K562 (cell line): ENCODE measurements around the gene TRPV6. TPM values are rescaled to one million over a fixed set of nuclear protein-coding genes. Genes with fewer than 3 reads are reported as not detected.
A peak's percentile ranks its signal among the peaks of the same experiment; 100 is the strongest.

Experiments used
- ARNT ChIP-seq, 2 experiments: fragments of 450-650 bp; IDR thresholded peaks; 2 replicates each; pipeline ENCODE4 v1.6.1; 2016; ENCODE audit warnings: mild to moderate bottlenecking in 1 of 2
- CLOCK ChIP-seq: fragments of 250-450 bp; sonication (Bioruptor Pico); IDR thresholded peaks from 2 replicates; pipeline ENCODE4 v1.4.0; 2020; ENCODE audit warnings: mild to moderate bottlenecking, moderate library complexity, borderline replicate concordance
- CTBP1 ChIP-seq: fragments of 450-650 bp; IDR thresholded peaks from 2 replicates; pipeline ENCODE4 v1.6.1; 2016; ENCODE audit warnings: borderline replicate concordance
- E2F8 ChIP-seq: fragments of 450-650 bp; IDR thresholded peaks from 2 replicates; pipeline ENCODE4 v1.7.1; 2018; ENCODE audit warnings: mild to moderate bottlenecking, low read depth; ENCODE audit not compliant: partially characterized antibody
- ETS1 ChIP-seq: conservative IDR thresholded peaks from 2 replicates; pipeline ENCODE4 v1.6.1; 2011; ENCODE audit warnings: low read depth, mild to moderate bottlenecking, low read length; ENCODE audit not compliant: control insufficient read depth
- HDAC2 ChIP-seq: fragments of 450-650 bp; IDR thresholded peaks from 2 replicates; pipeline ENCODE4 v1.6.1; 2016; ENCODE audit warnings: mild to moderate bottlenecking
- KAT7 ChIP-seq: sonication (generic); formaldehyde crosslinking; IDR thresholded peaks from 2 replicates; pipeline ENCODE4 v1.8.0; 2022; ENCODE audit warnings: missing genetic modification reagents, mild to moderate bottlenecking, borderline replicate concordance
- KLF6 ChIP-seq: fragments of 250-450 bp; sonication (Bioruptor Pico); IDR thresholded peaks from 2 replicates; pipeline ENCODE4 v1.4.0; 2020; ENCODE audit warnings: mild to moderate bottlenecking, moderate library complexity, borderline replicate concordance
- NRF1 ChIP-seq, 2 experiments: fragments of 450-650 bp; IDR thresholded peaks in 1 of 2; conservative IDR thresholded peaks in 1 of 2; 2 replicates each; pipeline ENCODE4 v1.6.1; 2014; ENCODE audit warnings: mild to moderate bottlenecking in 2 of 2
- SIN3A ChIP-seq, 2 experiments: fragments of 150-350 bp in 1 of 2; IDR thresholded peaks; 2 replicates each; pipeline ENCODE4 v1.6.1; 2011 to 2016; ENCODE audit warnings: borderline replicate concordance in 2 of 2, low read depth in 2 of 2, low read length in 2 of 2, mild to moderate bottlenecking in 2 of 2, moderate library complexity in 2 of 2; ENCODE audit not compliant: control insufficient read depth in 1 of 2
- UBTF ChIP-seq, 2 experiments: IDR thresholded peaks; 2 replicates each; pipeline ENCODE4 v1.6.1; 2012; ENCODE audit warnings: improper control_type of control experiment in 2 of 2, low read depth in 2 of 2, low read length in 2 of 2, borderline replicate concordance in 1 of 2
- ZNF253 ChIP-seq: fragments of 250-450 bp; sonication (Bioruptor Pico); conservative IDR thresholded peaks from 2 replicates; pipeline ENCODE4 v1.6.1; 2021; ENCODE audit warnings: mild to moderate bottlenecking
- polyA plus RNA-seq, 8 experiments: library from polyadenylated mRNA; depleted of rRNA in 4 of 8; stranded (reverse) in 5 of 8; unstranded in 3 of 8; fragments of >200 nt; fragmentation: Nextera tagmentation in 2 of 8; fragmentation: Illumina TruSeq in 1 of 8; extraction: Ambion mirVana in 2 of 8; extraction: Trizol in 1 of 8; gene quantifications; 2 replicates each; pipeline versions ENCODE4 v1.2.1 to v1.2.3, GENCODE V29; 2011 to 2014; ENCODE audit warnings: inconsistent platforms in 1 of 8, missing spikeins in 1 of 8
- total RNA-seq, 7 experiments: library from RNA; depleted of rRNA in 6 of 7; stranded (reverse); fragments of >200 nt in 6 of 7; fragmentation: Illumina TruSeq in 2 of 7; extraction: Trizol in 2 of 7; gene quantifications; 2 replicates each; pipeline versions ENCODE4 v1.2.1 to v1.2.3, GENCODE V29; 2011 to 2021; ENCODE audit warnings: low replicate concordance in 1 of 7

Gene TRPV6
- total and polyA plus RNA-seq, 9 of the 15 experiments (the other 6 are each of a cell fraction or from before 2014, with no cell fraction given), result 0.04 to 0.36 (median 0.11) TPM

- TF ChIP-seq KAT7 (CRISPR knock-in tag) (peak; percentile 9; the same call in 1 of the 2 replicates), ZNF253 (CRISPR knock-in tag) (no peak), SIN3A (IDR thresholded peaks at IDR 0.05; ENCODE audit: borderline replicate concordance in 2 of 2, control insufficient read depth in 1 of 2, low read depth in 2 of 2, low read length in 2 of 2) (peak in 1 of 2 experiments; percentile 88; a peak in 1 of 4 replicates), NRF1 (conservative IDR thresholded peaks at IDR 0.05 in 1 of 2, IDR thresholded peaks at IDR 0.05 in 1 of 2) (peak; percentile 28 to 57), KLF6 (CRISPR knock-in tag) (no peak), ARNT (IDR thresholded peaks at IDR 0.05) (no peak), CTBP1 (peak; percentile 34; the same call in 1 of the 2 replicates), CLOCK (CRISPR knock-in tag) (no peak), ETS1 (0 out of 2 replicates have a peak, but pooled peaks have one; percentile 20), UBTF (IDR thresholded peaks at IDR 0.05; ENCODE audit: borderline replicate concordance in 1 of 2, low read depth in 2 of 2, low read length in 2 of 2) (peak in 1 of 2 experiments; percentile 23; a peak in 2 of 4 replicates), E2F8 (no peak), HDAC2 (0 out of 2 replicates have a peak, but pooled peaks have one; percentile 65)
- TF ChIP-seq, all 486 proteins: peak for 72
Measured at GRCh38 chr7:142854372-142855113, 31.0 kb downstream of the TRPV6 start, which contains the start of gene EPHB6 (continued).
